Upper lobe of right lung (tissue), 1 donor: ENCODE measurements around the gene BDKRB2. TPM values are rescaled to one million over a fixed set of nuclear protein-coding genes. Genes with fewer than 3 reads are reported as not detected.
A peak's percentile ranks its signal among the peaks of the same experiment; 100 is the strongest.

Source experiments
- ATAC-seq: fragments of 200-7000 bp; cut with Tn5 transposase; one replicate; pipeline ENCODE4 v1.9.1; 2020; ENCODE audit warnings: mild to moderate bottlenecking, moderate library complexity
- DNase-seq: peaks from one replicate; pipeline ENCODE4 v3.0.0-alpha.2; 2020
- H3K27ac ChIP-seq: fragments of 200-600 bp; one replicate; pipeline ENCODE4 v1.8.0; 2022
- H3K27me3 ChIP-seq: fragments of 200-600 bp; one replicate; pipeline ENCODE4 v1.8.0; 2022; ENCODE audit warnings: mild to moderate bottlenecking
- H3K36me3 ChIP-seq: fragments of 200-600 bp; one replicate; pipeline ENCODE4 v1.8.0; 2022
- H3K4me1 ChIP-seq: fragments of 200-600 bp; one replicate; pipeline ENCODE4 v1.8.0; 2022
- H3K4me3 ChIP-seq: fragments of 200-600 bp; one replicate; pipeline ENCODE4 v1.8.0; 2022; ENCODE audit warnings: mild to moderate bottlenecking
- H3K9me3 ChIP-seq: fragments of 200-600 bp; one replicate; pipeline ENCODE4 v1.8.0; 2022
- CTCF ChIP-seq: fragments of 200-600 bp; IDR thresholded peaks from one replicate; pipeline ENCODE4 v1.8.0; 2022; ENCODE audit warnings: antibody characterized with exemption
- intact Hi-C: fragments of 100-400 bp; cut with DNase I; formaldehyde crosslinking; loops from one replicate; pipeline ENCODE4 v1.11.0; 2022
- total RNA-seq: library from RNA; stranded (reverse); fragmentation: NEBNext Ultra II Directional; extraction: Animal tissue kit (Norgen Biotek cat#: 25700); gene quantifications from one replicate; pipeline ENCODE4 v1.2.1, GENCODE V29; 2021
- donor health status: DM: no; HTN: yes; CAD: no; lungs with severe emphysema.

The BDKRB2 gene
- total RNA-seq, 1 donor from 2014 or later: 1.5 TPM

GRCh38 chr14:96231526-96232130 lies 27.0 kb downstream of the BDKRB2 start:
- Histone ChIP-seq H3K4me1 (peaks cover 4% of the 10 kb centered on the region), H3K27ac (no peak overlapping the region), H3K4me3 (no peak overlapping the region), H3K9me3 (no peaks in the 10 kb centered on the region), H3K36me3 (no peaks in the 10 kb centered on the region), H3K27me3 (no peaks in the 10 kb centered on the region)
- ATAC-seq (no peak), DNase-seq (peak; percentile 30)
- no peak for TF ChIP-seq CTCF
- intact Hi-C loops: no loop called here

DNA sequence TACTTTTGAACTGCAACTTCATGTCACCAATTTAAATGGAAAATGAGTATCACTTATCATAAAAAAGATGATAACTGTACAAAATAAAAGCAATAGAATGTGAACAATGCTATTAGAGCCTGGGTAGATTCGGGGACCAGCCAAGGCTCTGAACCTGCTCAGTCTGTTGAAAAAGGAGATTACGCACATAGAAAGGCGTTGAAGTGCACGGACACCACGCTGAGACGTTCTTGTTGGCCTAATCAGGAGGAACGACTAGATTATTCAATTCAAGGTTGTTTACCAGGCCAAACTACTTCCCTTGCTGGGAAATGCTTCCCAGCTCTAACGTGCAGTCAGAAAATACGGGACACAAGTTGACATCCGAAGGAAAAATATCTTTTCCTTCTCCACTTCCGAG lies 27.9 kb downstream of the BDKRB2 start:
- H3K9me3 ChIP-seq: no peaks in the 10 kb centered on the region
- no peaks in the 10 kb centered on the region for H3K27me3 ChIP-seq
- intact Hi-C loops: no loop called here
- no peaks in the 10 kb centered on the region for H3K4me1 ChIP-seq
- DNase-seq (peak; percentile 2), ATAC-seq (no peak)
- no peak overlapping the region for H3K4me3 ChIP-seq
- TF ChIP-seq CTCF: no peak
- H3K36me3 ChIP-seq: no peaks in the 10 kb centered on the region
- H3K27ac ChIP-seq: no peak overlapping the region

- no peak for ATAC-seq
- H3K9me3 ChIP-seq: no peaks in the 10 kb centered on the region
- intact Hi-C loops: no loop called here
- no peaks in the 10 kb centered on the region for H3K27me3 ChIP-seq
- no peaks in the 10 kb centered on the region for H3K4me1 ChIP-seq
- no peak overlapping the region for H3K27ac ChIP-seq
- no peak for DNase-seq
- no peaks in the 10 kb centered on the region for H3K36me3 ChIP-seq
- no peak overlapping the region for H3K4me3 ChIP-seq
- no peak for TF ChIP-seq CTCF
Observed at GRCh38 chr14:96233661-96234060, 29.0 kb downstream of the BDKRB2 start.

GRCh38 chr14:96235426-96235825 lies 30.8 kb downstream of the BDKRB2 start:
- H3K9me3 ChIP-seq: no peaks in the 10 kb centered on the region
- no peaks in the 10 kb centered on the region for H3K27me3 ChIP-seq
- DNase-seq (no peak), ATAC-seq (no peak)
- no peaks in the 10 kb centered on the region for H3K4me1 ChIP-seq
- no peak overlapping the region for H3K27ac ChIP-seq
- intact Hi-C loops: no loop called here
- no peak for TF ChIP-seq CTCF
- H3K4me3 ChIP-seq: no peak overlapping the region
- no peaks in the 10 kb centered on the region for H3K36me3 ChIP-seq

GRCh38 chr14:96237641-96238040 lies 33.0 kb downstream of the BDKRB2 start:
- no peaks in the 10 kb centered on the region for H3K36me3 ChIP-seq
- H3K9me3 ChIP-seq: no peaks in the 10 kb centered on the region
- ATAC-seq (no peak), DNase-seq (peak; percentile 13)
- no peaks in the 10 kb centered on the region for H3K4me1 ChIP-seq
- TF ChIP-seq CTCF: no peak
- no peaks in the 10 kb centered on the region for H3K27me3 ChIP-seq
- no peak overlapping the region for H3K27ac ChIP-seq
- intact Hi-C loops: no loop called here
- H3K4me3 ChIP-seq: no peak overlapping the region
